HL-60 (cell line): ENCODE measurements around the gene TIPRL.

Experiments used
- GABPA ChIP-seq: IDR thresholded peaks from 2 replicates; pipeline ENCODE4 v1.6.1; 2012; ENCODE audit warnings: low read depth
- SPI1 ChIP-seq: IDR thresholded peaks from 2 replicates; pipeline ENCODE4 v1.6.1; 2012; ENCODE audit warnings: low read depth, mild to moderate bottlenecking, borderline replicate concordance
- TF ChIP-seq, protein P1 (sequence below): IDR thresholded peaks from one replicate; pipeline ENCODE4 v1.5.1; 2011; ENCODE audit warnings: low read length, control low read depth, inconsistent platforms; ENCODE audit not compliant: insufficient read depth
- TF ChIP-seq, protein P2 (sequence below): IDR thresholded peaks from 2 replicates; pipeline ENCODE4 v1.6.1; 2012; ENCODE audit warnings: low read depth; ENCODE audit not compliant: insufficient replicate concordance

DNA sequence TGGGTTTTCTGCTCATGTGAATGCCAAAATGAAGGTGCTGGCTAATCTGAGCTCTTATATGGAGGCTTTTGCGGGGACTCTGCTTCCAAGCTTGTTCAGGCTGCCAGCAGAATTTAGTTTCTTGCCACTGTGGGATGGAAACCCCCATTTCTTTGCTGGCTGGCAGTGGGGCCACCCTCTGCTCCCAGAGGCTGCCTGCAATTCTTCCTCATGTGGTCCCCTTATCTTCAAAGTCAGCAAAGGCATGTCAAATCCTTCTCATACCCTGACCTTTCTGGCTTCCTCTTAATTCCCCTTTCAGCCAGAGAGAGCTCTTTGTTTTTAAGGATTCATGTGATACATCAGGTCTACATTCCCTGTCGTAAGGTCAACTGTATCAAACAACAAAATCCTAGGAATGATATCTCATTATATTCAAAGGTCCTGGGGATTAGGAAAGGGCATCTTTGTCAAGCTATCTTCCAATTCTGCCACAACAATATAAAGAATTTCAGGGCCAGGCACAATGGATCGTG is 36.8 kb upstream of the TIPRL start:
- TF ChIP-seq, protein P1, sequence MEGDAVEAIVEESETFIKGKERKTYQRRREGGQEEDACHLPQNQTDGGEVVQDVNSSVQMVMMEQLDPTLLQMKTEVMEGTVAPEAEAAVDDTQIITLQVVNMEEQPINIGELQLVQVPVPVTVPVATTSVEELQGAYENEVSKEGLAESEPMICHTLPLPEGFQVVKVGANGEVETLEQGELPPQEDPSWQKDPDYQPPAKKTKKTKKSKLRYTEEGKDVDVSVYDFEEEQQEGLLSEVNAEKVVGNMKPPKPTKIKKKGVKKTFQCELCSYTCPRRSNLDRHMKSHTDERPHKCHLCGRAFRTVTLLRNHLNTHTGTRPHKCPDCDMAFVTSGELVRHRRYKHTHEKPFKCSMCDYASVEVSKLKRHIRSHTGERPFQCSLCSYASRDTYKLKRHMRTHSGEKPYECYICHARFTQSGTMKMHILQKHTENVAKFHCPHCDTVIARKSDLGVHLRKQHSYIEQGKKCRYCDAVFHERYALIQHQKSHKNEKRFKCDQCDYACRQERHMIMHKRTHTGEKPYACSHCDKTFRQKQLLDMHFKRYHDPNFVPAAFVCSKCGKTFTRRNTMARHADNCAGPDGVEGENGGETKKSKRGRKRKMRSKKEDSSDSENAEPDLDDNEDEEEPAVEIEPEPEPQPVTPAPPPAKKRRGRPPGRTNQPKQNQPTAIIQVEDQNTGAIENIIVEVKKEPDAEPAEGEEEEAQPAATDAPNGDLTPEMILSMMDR = no peak
- TF ChIP-seq GABPA (no peak), SPI1 (no peak)
- TF ChIP-seq, protein P2, sequence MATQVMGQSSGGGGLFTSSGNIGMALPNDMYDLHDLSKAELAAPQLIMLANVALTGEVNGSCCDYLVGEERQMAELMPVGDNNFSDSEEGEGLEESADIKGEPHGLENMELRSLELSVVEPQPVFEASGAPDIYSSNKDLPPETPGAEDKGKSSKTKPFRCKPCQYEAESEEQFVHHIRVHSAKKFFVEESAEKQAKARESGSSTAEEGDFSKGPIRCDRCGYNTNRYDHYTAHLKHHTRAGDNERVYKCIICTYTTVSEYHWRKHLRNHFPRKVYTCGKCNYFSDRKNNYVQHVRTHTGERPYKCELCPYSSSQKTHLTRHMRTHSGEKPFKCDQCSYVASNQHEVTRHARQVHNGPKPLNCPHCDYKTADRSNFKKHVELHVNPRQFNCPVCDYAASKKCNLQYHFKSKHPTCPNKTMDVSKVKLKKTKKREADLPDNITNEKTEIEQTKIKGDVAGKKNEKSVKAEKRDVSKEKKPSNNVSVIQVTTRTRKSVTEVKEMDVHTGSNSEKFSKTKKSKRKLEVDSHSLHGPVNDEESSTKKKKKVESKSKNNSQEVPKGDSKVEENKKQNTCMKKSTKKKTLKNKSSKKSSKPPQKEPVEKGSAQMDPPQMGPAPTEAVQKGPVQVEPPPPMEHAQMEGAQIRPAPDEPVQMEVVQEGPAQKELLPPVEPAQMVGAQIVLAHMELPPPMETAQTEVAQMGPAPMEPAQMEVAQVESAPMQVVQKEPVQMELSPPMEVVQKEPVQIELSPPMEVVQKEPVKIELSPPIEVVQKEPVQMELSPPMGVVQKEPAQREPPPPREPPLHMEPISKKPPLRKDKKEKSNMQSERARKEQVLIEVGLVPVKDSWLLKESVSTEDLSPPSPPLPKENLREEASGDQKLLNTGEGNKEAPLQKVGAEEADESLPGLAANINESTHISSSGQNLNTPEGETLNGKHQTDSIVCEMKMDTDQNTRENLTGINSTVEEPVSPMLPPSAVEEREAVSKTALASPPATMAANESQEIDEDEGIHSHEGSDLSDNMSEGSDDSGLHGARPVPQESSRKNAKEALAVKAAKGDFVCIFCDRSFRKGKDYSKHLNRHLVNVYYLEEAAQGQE = no peak
